ENCODE data around the gene PON2. TPM values are rescaled to one million over a fixed set of nuclear protein-coding genes. Genes with fewer than 3 reads are reported as not detected.

PON2 gene
- total RNA-seq, 1 donor from 2014 or later, result 77.1 TPM

DNA sequence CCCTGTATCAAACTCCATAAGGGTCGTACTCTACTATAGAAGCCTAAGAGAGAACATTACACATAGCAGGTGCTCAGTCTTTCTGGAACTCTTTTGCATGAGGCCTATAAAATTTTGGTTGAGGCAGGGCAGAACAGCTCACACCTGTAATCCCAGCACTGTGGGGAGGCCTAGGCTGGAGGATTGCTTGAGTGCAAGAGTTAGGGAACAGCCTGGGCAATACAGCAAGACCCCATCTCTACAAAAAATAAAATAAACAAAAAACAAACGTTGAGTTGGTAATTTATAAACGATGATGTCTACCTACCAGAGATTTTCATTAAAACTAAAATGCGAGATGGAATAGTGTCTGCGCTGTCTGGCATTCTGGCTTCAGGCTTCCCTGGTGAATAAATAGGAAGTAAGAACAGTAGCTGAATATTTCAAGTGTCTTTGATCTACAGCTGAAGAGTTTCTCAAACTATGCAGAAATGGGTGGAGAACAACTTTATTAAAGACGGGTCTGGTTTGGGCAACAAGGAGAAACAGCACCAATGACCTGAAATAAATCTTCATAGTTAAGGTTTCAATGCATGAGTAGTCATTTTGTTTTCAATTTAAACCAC is 774 bp downstream of the PON2 start:
- no peaks in the 10 kb centered on the region for H3K9me3 Mint-ChIP-seq (ENCODE audit: unreplicated experiment)
- H3K4me1 Mint-ChIP-seq (ENCODE audit: unreplicated experiment), result peaks cover 44% of the 10 kb centered on the region
- peaks cover 11% of the 10 kb centered on the region for H3K36me3 Mint-ChIP-seq (ENCODE audit: unreplicated experiment)
- H3K4me3 Mint-ChIP-seq (ENCODE audit: unreplicated experiment), result peak overlapping the region; percentile 81
- peak overlapping the region; percentile 99 for H3K27ac Mint-ChIP-seq (ENCODE audit: unreplicated experiment)
- TF ChIP-seq CTCF (IDR thresholded peaks at IDR 0.05), result no peak
- DNase-seq (ENCODE audit: extremely low spot score, unreplicated experiment), result no peak
- no peaks in the 10 kb centered on the region for H3K27me3 Mint-ChIP-seq (ENCODE audit: unreplicated experiment)

DNA sequence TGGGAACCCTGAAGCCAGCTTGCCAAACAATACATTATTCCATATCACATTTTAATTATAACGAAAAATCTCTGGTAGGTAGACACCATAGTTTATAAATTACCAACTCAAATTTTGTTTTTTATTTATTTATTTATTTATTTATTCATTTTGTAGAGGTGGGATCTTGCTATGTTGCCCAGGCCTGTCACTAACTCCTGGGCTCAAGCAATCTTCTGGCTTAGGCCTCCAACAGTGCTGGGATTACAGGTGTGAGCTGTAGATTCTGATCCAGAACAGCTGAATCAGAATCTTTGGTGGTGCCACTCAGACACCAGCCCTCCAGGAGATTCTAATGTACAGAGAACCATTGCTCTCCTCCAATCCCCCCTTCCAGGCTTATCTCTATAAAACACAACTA is 1.7 kb downstream of the PON2 start:
- Mint-ChIP-seq H3K27me3 (ENCODE audit: unreplicated experiment) (no peaks in the 10 kb centered on the region), H3K9me3 (ENCODE audit: unreplicated experiment) (no peaks in the 10 kb centered on the region), H3K4me1 (ENCODE audit: unreplicated experiment) (peaks cover 44% of the 10 kb centered on the region), H3K4me3 (ENCODE audit: unreplicated experiment) (no peak overlapping the region), H3K27ac (ENCODE audit: unreplicated experiment) (no peak overlapping the region), H3K36me3 (ENCODE audit: unreplicated experiment) (peaks cover 12% of the 10 kb centered on the region)
- TF ChIP-seq CTCF (IDR thresholded peaks at IDR 0.05), result no peak
- DNase-seq (ENCODE audit: extremely low spot score, unreplicated experiment), result no peak

DNA sequence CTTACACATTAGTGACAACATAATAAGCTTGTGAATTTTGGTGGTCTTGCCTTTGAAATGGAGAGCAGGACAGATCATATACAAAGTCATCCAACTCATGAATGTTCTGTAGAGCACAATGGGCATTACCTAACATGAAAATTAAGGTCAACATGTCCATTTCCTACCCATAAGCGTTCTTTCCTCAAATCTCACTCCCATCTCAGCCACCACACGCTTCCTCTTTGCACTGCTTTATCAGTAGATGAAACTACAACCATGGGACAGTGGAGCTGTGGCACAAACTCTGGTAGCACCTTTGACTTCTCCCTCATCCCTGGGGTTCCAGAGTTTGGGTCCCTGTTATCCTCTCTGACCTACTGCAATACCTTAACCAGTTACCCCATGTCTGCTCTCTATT is 2.2 kb downstream of the PON2 start:
- Mint-ChIP-seq H3K27ac (ENCODE audit: unreplicated experiment) (no peak overlapping the region), H3K9me3 (ENCODE audit: unreplicated experiment) (no peaks in the 10 kb centered on the region), H3K4me3 (ENCODE audit: unreplicated experiment) (no peak overlapping the region), H3K27me3 (ENCODE audit: unreplicated experiment) (no peaks in the 10 kb centered on the region), H3K4me1 (ENCODE audit: unreplicated experiment) (peaks cover 44% of the 10 kb centered on the region), H3K36me3 (ENCODE audit: unreplicated experiment) (peaks cover 12% of the 10 kb centered on the region)
- TF ChIP-seq CTCF (IDR thresholded peaks at IDR 0.05), result no peak
- no peak for DNase-seq (ENCODE audit: extremely low spot score, unreplicated experiment)

DNA sequence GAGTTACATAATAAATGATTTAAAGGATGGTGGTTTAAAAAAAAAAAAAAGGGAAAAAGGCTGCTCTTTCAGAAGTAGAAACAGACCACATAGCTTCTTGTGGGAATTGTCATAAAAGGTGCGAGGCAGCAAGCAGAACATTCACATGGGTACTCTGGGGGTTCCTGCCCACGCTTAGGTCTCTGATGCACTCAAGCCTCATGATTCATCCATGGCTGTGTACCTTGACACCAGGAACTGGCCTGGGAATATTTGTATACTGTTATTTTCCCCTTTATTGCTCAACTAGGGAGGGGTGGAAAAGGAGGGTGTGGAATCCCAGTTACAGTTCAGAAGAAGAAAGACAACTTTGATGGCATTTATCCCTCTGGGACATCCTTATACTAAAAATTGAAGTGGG is 4.0 kb downstream of the PON2 start:
- Mint-ChIP-seq H3K27me3 (ENCODE audit: unreplicated experiment) (no peaks in the 10 kb centered on the region), H3K36me3 (ENCODE audit: unreplicated experiment) (peaks cover 12% of the 10 kb centered on the region), H3K9me3 (ENCODE audit: unreplicated experiment) (no peaks in the 10 kb centered on the region), H3K27ac (ENCODE audit: unreplicated experiment) (no peak overlapping the region), H3K4me3 (ENCODE audit: unreplicated experiment) (no peak overlapping the region), H3K4me1 (ENCODE audit: unreplicated experiment) (peaks cover 32% of the 10 kb centered on the region)
- TF ChIP-seq CTCF (IDR thresholded peaks at IDR 0.05), result no peak
- DNase-seq (ENCODE audit: extremely low spot score, unreplicated experiment), result no peak

DNA sequence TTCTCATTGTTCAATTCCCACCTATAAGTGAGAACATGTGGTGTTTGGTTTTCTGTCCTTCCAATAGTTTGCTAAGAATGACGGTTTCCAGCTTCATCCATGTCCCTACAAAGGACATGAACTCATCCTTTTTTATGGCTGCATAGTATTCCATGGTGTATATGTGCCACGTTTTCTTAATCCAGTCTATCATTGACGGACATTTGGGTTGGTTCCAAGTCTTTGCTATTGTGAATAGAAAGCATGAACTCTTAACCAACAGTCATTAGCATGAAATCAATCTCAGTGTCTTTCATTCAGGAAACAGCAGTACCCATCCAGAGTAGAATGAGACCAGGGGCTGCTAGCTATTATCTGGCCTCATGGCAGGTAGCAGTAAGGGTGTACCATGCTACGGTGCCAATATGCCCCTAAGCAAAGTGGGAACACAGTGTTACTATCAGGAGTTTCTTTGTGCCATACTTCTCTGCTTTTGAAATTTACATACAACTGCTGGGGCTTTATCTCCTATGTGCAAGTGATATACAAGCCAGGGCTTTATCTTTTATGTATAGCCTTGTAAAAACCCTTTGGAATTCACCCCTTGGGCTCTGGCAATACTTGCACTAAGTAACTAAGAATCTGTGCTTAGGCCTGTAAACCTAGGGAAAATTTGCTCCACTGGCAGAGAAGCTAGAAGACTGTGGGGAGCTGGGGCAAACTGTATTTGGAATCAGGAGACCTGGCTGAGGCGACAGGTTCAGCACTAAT is 5.4 kb downstream of the PON2 start:
- TF ChIP-seq CTCF (IDR thresholded peaks at IDR 0.05), result no peak
- H3K27me3 Mint-ChIP-seq (ENCODE audit: unreplicated experiment), result no peaks in the 10 kb centered on the region
- H3K36me3 Mint-ChIP-seq (ENCODE audit: unreplicated experiment), result peaks cover 13% of the 10 kb centered on the region
- H3K27ac Mint-ChIP-seq (ENCODE audit: unreplicated experiment), result no peak overlapping the region
- no peak for DNase-seq (ENCODE audit: extremely low spot score, unreplicated experiment)
- H3K4me1 Mint-ChIP-seq (ENCODE audit: unreplicated experiment), result peaks cover 27% of the 10 kb centered on the region
- H3K4me3 Mint-ChIP-seq (ENCODE audit: unreplicated experiment), result no peak overlapping the region
- no peaks in the 10 kb centered on the region for H3K9me3 Mint-ChIP-seq (ENCODE audit: unreplicated experiment)
